HG03575 (cell line): ENCODE data around the gene KRTAP16-1.
"Not testable (repeated sequence)": the region's sequence is repeated elsewhere in the genome, so short reads cannot be mapped to it uniquely, and the experiment has no call there.

Source experiments
- ATAC-seq: cut with Tn5 transposase; IDR thresholded peaks from one replicate; pipeline ENCODE4 v1.9.1; 2021; ENCODE audit not compliant: unreplicated experiment, insufficient number of reproducible peaks, low FRiP score; ENCODE audit errors: extremely low read depth

Gene KRTAP16-1

GRCh38 chr17:41308918-41309359 lies at the start of gene KRTAP16-1:
Gene KRTAP16-1, minus strand, starts transcription at chr17:41309309. Its CDS starts 56 bp downstream, at chr17:41309253.
- ATAC-seq = no peak

GRCh38 chr17:41354536-41354935 lies 45.4 kb upstream of the KRTAP16-1 start:
- ATAC-seq = no peak

GRCh38 chr17:41352597-41353366 lies 43.7 kb upstream of the KRTAP16-1 start:
- ATAC-seq = no peak

GRCh38 chr17:41351177-41351576 lies 42.1 kb upstream of the KRTAP16-1 start:
- ATAC-seq = no peak

GRCh38 chr17:41350381-41350878 lies 41.3 kb upstream of the KRTAP16-1 start, which contains the start of gene KRT33A:
Gene KRT33A, minus strand, starts transcription at chr17:41350828. Its CDS starts 61 bp downstream, at chr17:41350767.
- ATAC-seq = not testable (repeated sequence)

- no peak for ATAC-seq
These were observed 39.0 kb upstream of the KRTAP16-1 start for GRCh38 chr17:41347869-41348760.

GRCh38 chr17:41346421-41346820 lies 37.3 kb upstream of the KRTAP16-1 start:
- not testable (repeated sequence) for ATAC-seq

- ATAC-seq = no peak
These were observed 36.9 kb upstream of the KRTAP16-1 start for GRCh38 chr17:41345992-41346391.

GRCh38 chr17:41343029-41343428 lies 33.9 kb upstream of the KRTAP16-1 start:
- ATAC-seq = no peak

GRCh38 chr17:41340934-41341861 lies 32.1 kb upstream of the KRTAP16-1 start:
- ATAC-seq = no peak

- no peak for ATAC-seq
These were observed 31.4 kb upstream of the KRTAP16-1 start for GRCh38 chr17:41340494-41340893.

GRCh38 chr17:41339571-41340172 lies 30.6 kb upstream of the KRTAP16-1 start:
- no peak for ATAC-seq

- no peak for ATAC-seq
These were observed 29.9 kb upstream of the KRTAP16-1 start for GRCh38 chr17:41338961-41339485.

- ATAC-seq = no peak
These were observed 26.6 kb upstream of the KRTAP16-1 start for GRCh38 chr17:41335747-41336146.

GRCh38 chr17:41334385-41335305 lies 25.5 kb upstream of the KRTAP16-1 start:
- ATAC-seq = no peak

- ATAC-seq = no peak
These were observed 24.7 kb upstream of the KRTAP16-1 start for GRCh38 chr17:41333836-41334235.

- no peak for ATAC-seq
These were observed 24.0 kb upstream of the KRTAP16-1 start for GRCh38 chr17:41333098-41333497.
